K562 (cell line): ENCODE data around the gene MID1IP1. TPM values are rescaled to one million over a fixed set of nuclear protein-coding genes. Genes with fewer than 3 reads are reported as not detected.

Experiments used
- CBX1 ChIP-seq: sonication (generic); IDR thresholded peaks from 2 replicates; pipeline ENCODE4 v1.6.1; 2016; ENCODE audit warnings: antibody characterized with exemption, low read depth, mild to moderate bottlenecking
- EZH2 ChIP-seq: IDR thresholded peaks from 2 replicates; pipeline ENCODE4 v1.6.1; 2012; ENCODE audit warnings: low read depth, mild to moderate bottlenecking, inconsistent platforms, low read length, borderline replicate concordance
- LCOR ChIP-seq: sonication (generic); formaldehyde crosslinking; IDR thresholded peaks from 2 replicates; pipeline ENCODE4 v1.8.0; 2022; ENCODE audit warnings: mild to moderate bottlenecking, missing genetic modification reagents
- MAFG ChIP-seq: fragments of 450-650 bp; conservative IDR thresholded peaks from 2 replicates; pipeline ENCODE4 v1.6.1; 2016; ENCODE audit warnings: missing genetic modification characterization, missing compliant biosample characterization
- PHB ChIP-seq: fragments of 250-450 bp; sonication (Bioruptor Pico); IDR thresholded peaks from 2 replicates; pipeline ENCODE4 v1.5.0; 2021
- SIN3A ChIP-seq, 2 experiments: fragments of 150-350 bp in 1 of 2; IDR thresholded peaks; 2 replicates each; pipeline ENCODE4 v1.6.1; 2011 to 2016; ENCODE audit warnings: borderline replicate concordance in 2 of 2, low read depth in 2 of 2, low read length in 2 of 2, mild to moderate bottlenecking in 2 of 2, moderate library complexity in 2 of 2; ENCODE audit not compliant: control insufficient read depth in 1 of 2
- TCF7 ChIP-seq: sonication (generic); IDR thresholded peaks from 2 replicates; pipeline ENCODE4 v1.6.1; 2016; ENCODE audit warnings: antibody characterized with exemption, borderline replicate concordance
- ZNF174 ChIP-seq: fragments of 250-450 bp; sonication (Bioruptor Pico); IDR thresholded peaks from 2 replicates; pipeline ENCODE4 v1.4.0; 2020; ENCODE audit warnings: mild to moderate bottlenecking
- ZNF274 ChIP-seq: IDR thresholded peaks from 2 replicates; pipeline ENCODE4 v1.6.1; 2011; ENCODE audit warnings: low read depth, mild to moderate bottlenecking, low read length, moderate library complexity, borderline replicate concordance
- ZNF586 ChIP-seq: fragments of 450-650 bp; formaldehyde crosslinking; conservative IDR thresholded peaks from 2 replicates; pipeline ENCODE4 v1.4.0; 2020; ENCODE audit warnings: mild to moderate bottlenecking, moderate library complexity
- polyA plus RNA-seq, 8 experiments: library from polyadenylated mRNA; depleted of rRNA in 4 of 8; stranded (reverse) in 5 of 8; unstranded in 3 of 8; fragments of >200 nt; fragmentation: Nextera tagmentation in 2 of 8; fragmentation: Illumina TruSeq in 1 of 8; extraction: Ambion mirVana in 2 of 8; extraction: Trizol in 1 of 8; gene quantifications; 2 replicates each; pipeline versions ENCODE4 v1.2.1 to v1.2.3, GENCODE V29; 2011 to 2014; ENCODE audit warnings: inconsistent platforms in 1 of 8, missing spikeins in 1 of 8
- total RNA-seq, 7 experiments: library from RNA; depleted of rRNA in 6 of 7; stranded (reverse); fragments of >200 nt in 6 of 7; fragmentation: Illumina TruSeq in 2 of 7; extraction: Trizol in 2 of 7; gene quantifications; 2 replicates each; pipeline versions ENCODE4 v1.2.1 to v1.2.3, GENCODE V29; 2011 to 2021; ENCODE audit warnings: low replicate concordance in 1 of 7
- TF ChIP-seq, protein P1 (sequence below): fragments of 250-450 bp; sonication (Bioruptor Pico); IDR thresholded peaks from 2 replicates; pipeline ENCODE4 v1.9.0; 2021; ENCODE audit warnings: mild to moderate bottlenecking
- TF ChIP-seq, protein P2 (sequence below): fragments of 450-650 bp; formaldehyde crosslinking; IDR thresholded peaks from 2 replicates; pipeline ENCODE4 v1.4.0; 2020; ENCODE audit warnings: mild to moderate bottlenecking, moderate library complexity
- TF ChIP-seq, protein P3 (sequence below), 2 experiments: IDR thresholded peaks; 2 replicates each; pipeline ENCODE4 v1.6.1; 2011; ENCODE audit warnings: borderline replicate concordance in 1 of 2, control low read depth in 1 of 2, low read depth in 1 of 2, low read length in 1 of 2, mild to moderate bottlenecking in 1 of 2, mixed read lengths in 1 of 2, moderate library complexity in 1 of 2; ENCODE audit not compliant: insufficient read depth in 1 of 2, insufficient read length in 1 of 2, poor library complexity in 1 of 2, severe bottlenecking in 1 of 2; ENCODE audit errors: extremely low read depth in 1 of 2
- TF ChIP-seq, protein P4 (sequence below): fragments of 250-450 bp; sonication (Bioruptor Pico); IDR thresholded peaks from 2 replicates; pipeline ENCODE4 v1.8.0; 2021; ENCODE audit warnings: borderline replicate concordance, mild to moderate bottlenecking, moderate library complexity; ENCODE audit not compliant: poor library complexity, severe bottlenecking

Gene MID1IP1
- total and polyA plus RNA-seq, 9 of the 15 experiments (the other 6 are each of a cell fraction or from before 2014, with no cell fraction given): 0.51 to 102 (median 27.5) TPM

DNA sequence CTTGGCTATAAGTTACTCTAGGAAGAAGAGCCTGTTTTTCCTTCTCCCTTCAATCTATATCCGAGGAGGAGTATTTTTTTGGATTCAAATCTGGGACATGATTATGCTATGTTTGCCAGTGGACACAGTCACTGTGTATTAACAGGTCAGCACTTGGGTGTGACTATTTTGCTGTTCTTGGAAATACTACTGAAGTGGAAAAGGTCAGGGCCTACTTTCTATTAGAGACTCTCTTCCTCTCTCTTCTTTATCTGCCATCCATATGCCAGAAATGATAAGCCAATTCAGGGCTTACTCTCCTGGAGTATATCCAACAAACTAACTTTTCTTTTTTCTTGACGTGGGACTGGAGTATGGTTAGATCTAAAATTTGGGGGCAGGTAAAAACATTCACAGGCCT is 40.5 kb downstream of the MID1IP1 start (continued):
- TF ChIP-seq, protein P1, sequence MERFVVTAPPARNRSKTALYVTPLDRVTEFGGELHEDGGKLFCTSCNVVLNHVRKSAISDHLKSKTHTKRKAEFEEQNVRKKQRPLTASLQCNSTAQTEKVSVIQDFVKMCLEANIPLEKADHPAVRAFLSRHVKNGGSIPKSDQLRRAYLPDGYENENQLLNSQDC: no peak
- no peak for TF ChIP-seq ZNF174 (CRISPR knock-in tag)
- TF ChIP-seq, protein P2, sequence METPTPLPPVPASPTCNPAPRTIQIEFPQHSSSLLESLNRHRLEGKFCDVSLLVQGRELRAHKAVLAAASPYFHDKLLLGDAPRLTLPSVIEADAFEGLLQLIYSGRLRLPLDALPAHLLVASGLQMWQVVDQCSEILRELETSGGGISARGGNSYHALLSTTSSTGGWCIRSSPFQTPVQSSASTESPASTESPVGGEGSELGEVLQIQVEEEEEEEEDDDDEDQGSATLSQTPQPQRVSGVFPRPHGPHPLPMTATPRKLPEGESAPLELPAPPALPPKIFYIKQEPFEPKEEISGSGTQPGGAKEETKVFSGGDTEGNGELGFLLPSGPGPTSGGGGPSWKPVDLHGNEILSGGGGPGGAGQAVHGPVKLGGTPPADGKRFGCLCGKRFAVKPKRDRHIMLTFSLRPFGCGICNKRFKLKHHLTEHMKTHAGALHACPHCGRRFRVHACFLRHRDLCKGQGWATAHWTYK: no peak
- TF ChIP-seq, protein P3, sequence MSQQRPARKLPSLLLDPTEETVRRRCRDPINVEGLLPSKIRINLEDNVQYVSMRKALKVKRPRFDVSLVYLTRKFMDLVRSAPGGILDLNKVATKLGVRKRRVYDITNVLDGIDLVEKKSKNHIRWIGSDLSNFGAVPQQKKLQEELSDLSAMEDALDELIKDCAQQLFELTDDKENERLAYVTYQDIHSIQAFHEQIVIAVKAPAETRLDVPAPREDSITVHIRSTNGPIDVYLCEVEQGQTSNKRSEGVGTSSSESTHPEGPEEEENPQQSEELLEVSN (IDR thresholded peaks at IDR 0.05; ENCODE audit: borderline replicate concordance in 1 of 2, extremely low read depth in 1 of 2, insufficient read depth in 1 of 2, insufficient read length in 1 of 2, low read depth in 1 of 2, low read length in 1 of 2, poor library complexity in 1 of 2, severe bottlenecking in 1 of 2): no peak
- TF ChIP-seq, protein P4, sequence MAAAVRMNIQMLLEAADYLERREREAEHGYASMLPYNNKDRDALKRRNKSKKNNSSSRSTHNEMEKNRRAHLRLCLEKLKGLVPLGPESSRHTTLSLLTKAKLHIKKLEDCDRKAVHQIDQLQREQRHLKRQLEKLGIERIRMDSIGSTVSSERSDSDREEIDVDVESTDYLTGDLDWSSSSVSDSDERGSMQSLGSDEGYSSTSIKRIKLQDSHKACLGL (CRISPR knock-in tag): no peak
- no peak for TF ChIP-seq TCF7
- TF ChIP-seq LCOR (CRISPR knock-in tag): no peak
- TF ChIP-seq PHB: no peak
- TF ChIP-seq CBX1: no peak
- no peak for TF ChIP-seq ZNF586 (CRISPR knock-in tag)
- TF ChIP-seq MAFG (tag): no peak
- TF ChIP-seq SIN3A (IDR thresholded peaks at IDR 0.05; ENCODE audit: borderline replicate concordance in 2 of 2, control insufficient read depth in 1 of 2, low read depth in 2 of 2, low read length in 2 of 2): no peak
- no peak for TF ChIP-seq EZH2
- no peak for TF ChIP-seq ZNF274
